ENCODE data around the gene MRTFA. TPM values are rescaled to one million over a fixed set of nuclear protein-coding genes. Genes with fewer than 3 reads are reported as not detected.

The MRTFA gene
- total RNA-seq, 1 experiment from 2014 or later = 28.0 TPM

DNA sequence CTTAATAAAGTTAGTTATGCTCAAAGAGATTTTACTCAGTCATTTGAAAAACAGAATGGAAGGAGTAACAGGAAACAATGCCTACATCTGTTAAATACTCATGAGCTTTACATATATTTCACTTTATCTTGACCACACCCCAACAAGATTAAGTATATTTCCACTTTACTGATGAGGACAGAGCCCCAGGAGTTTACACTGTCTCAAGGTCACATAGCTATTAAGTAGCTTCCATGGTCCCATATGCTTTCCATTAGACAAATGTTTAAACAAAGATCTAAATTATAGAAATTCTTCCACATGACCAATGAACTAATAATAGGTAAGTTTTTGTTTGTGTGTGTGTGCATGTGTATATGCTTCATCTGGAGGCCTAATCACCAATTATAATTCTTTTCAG is 30.2 kb downstream of the MRTFA start:
- CTCF ChIA-PET = no interaction called here
- Histone ChIP-seq H3K27ac (ENCODE audit: low read depth, low read length) (no peak overlapping the region), H3K9me2 (ENCODE audit: insufficient read depth) (no peaks in the 10 kb centered on the region), H3K79me2 (ENCODE audit: insufficient read depth, low read length) (peaks cover 68% of the 10 kb centered on the region), H2AFZ (ENCODE audit: low read depth, low read length, poor library complexity, severe bottlenecking) (no peak overlapping the region), H3K36me3 (ENCODE audit: control insufficient read depth in 1 of 2, insufficient read depth in 2 of 2, low read length in 2 of 2) (no peaks in the 10 kb centered on the region), H4K20me1 (ENCODE audit: insufficient read depth) (no peaks in the 10 kb centered on the region), H3K9me3 (ENCODE audit: control insufficient read depth in 1 of 2, insufficient read depth in 1 of 2, low read depth in 1 of 2, low read length in 2 of 2) (no peaks in the 10 kb centered on the region), H3K4me2 (ENCODE audit: low read length) (no peak overlapping the region), H3K4me3 (replicated peaks in 1 of 2; ENCODE audit: low read depth in 1 of 2, low read length in 2 of 2) (no peak overlapping the region), H3K27me3 (ENCODE audit: insufficient read depth, low read length) (no peaks in the 10 kb centered on the region), H3K9ac (ENCODE audit: low read length) (no peak overlapping the region), H3K4me1 (ENCODE audit: control insufficient read depth in 1 of 2, insufficient read depth in 2 of 2, low read length in 2 of 2) (peaks cover 22 to 26% of the 10 kb centered on the region in 2 experiments)
- no TSS peak for BruUV-seq (replicated peaks)
- POLR2A ChIA-PET = interaction anchor here (1.1 kb wide), 1 partner anchor 9 kb away, joined by 3 read pairs; no protein-coding TSS in a partner anchor
- no peak for TF ChIP-seq CEBPB (IDR thresholded peaks at IDR 0.05; ENCODE audit: low read depth)
- no peak for TF ChIP-seq SP1 (IDR thresholded peaks at IDR 0.05; ENCODE audit: low read depth)
- TF ChIP-seq, protein P1, sequence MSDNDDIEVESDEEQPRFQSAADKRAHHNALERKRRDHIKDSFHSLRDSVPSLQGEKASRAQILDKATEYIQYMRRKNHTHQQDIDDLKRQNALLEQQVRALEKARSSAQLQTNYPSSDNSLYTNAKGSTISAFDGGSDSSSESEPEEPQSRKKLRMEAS (IDR thresholded peaks at IDR 0.05) = no peak
- TF ChIP-seq, protein P2, sequence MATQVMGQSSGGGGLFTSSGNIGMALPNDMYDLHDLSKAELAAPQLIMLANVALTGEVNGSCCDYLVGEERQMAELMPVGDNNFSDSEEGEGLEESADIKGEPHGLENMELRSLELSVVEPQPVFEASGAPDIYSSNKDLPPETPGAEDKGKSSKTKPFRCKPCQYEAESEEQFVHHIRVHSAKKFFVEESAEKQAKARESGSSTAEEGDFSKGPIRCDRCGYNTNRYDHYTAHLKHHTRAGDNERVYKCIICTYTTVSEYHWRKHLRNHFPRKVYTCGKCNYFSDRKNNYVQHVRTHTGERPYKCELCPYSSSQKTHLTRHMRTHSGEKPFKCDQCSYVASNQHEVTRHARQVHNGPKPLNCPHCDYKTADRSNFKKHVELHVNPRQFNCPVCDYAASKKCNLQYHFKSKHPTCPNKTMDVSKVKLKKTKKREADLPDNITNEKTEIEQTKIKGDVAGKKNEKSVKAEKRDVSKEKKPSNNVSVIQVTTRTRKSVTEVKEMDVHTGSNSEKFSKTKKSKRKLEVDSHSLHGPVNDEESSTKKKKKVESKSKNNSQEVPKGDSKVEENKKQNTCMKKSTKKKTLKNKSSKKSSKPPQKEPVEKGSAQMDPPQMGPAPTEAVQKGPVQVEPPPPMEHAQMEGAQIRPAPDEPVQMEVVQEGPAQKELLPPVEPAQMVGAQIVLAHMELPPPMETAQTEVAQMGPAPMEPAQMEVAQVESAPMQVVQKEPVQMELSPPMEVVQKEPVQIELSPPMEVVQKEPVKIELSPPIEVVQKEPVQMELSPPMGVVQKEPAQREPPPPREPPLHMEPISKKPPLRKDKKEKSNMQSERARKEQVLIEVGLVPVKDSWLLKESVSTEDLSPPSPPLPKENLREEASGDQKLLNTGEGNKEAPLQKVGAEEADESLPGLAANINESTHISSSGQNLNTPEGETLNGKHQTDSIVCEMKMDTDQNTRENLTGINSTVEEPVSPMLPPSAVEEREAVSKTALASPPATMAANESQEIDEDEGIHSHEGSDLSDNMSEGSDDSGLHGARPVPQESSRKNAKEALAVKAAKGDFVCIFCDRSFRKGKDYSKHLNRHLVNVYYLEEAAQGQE (IDR thresholded peaks at IDR 0.05; ENCODE audit: low read depth) = no peak
- no peak for TF ChIP-seq POLR2A (IDR thresholded peaks at IDR 0.05; ENCODE audit: borderline replicate concordance, extremely low read depth, insufficient read depth, insufficient read length)
- RAD21 ChIA-PET (ENCODE audit: low non-redundant PET in 1 of 2, low total read pairs in 2 of 2, uncharacterized antibody in 2 of 2, unreplicated experiment in 2 of 2) = no interaction called here
- intact Hi-C loops (cut with micrococcal nuclease) = no loop called here
- ATAC-seq = no peak
- no peak for DNase-seq (ENCODE audit: low read depth, low spot score)

DNA sequence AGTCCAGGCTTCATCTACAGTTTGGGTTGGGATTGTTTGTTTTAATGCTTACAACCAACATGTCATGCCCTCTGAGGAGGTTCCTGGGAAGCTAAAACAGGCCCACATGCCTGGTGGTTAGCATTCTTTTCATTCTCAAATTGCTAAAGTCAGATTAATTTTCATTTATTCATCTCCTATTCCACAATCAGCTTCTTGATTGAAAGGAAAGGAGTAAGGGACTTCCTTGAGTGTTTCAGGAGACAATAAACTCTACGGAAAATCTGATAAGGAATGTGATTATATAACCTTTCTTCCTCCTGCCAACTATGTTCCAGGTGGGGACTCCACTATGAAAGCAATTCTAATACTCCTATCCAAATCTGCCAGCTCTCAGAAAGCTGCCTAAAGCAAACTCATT is 30.8 kb downstream of the MRTFA start:
- ATAC-seq (no peak), DNase-seq (ENCODE audit: low read depth, low spot score) (no peak)
- no peaks in the 10 kb centered on the region for H3K9me3 ChIP-seq (ENCODE audit: control insufficient read depth in 1 of 2, insufficient read depth in 1 of 2, low read depth in 1 of 2, low read length in 2 of 2)
- H3K9me2 ChIP-seq (ENCODE audit: insufficient read depth) = no peaks in the 10 kb centered on the region
- RAD21 ChIA-PET (ENCODE audit: low non-redundant PET in 1 of 2, low total read pairs in 2 of 2, uncharacterized antibody in 2 of 2, unreplicated experiment in 2 of 2) = no interaction called here
- no peak overlapping the region for H3K9ac ChIP-seq (ENCODE audit: low read length)
- no TSS peak for BruUV-seq (replicated peaks)
- no peaks in the 10 kb centered on the region for H4K20me1 ChIP-seq (ENCODE audit: insufficient read depth)
- H3K4me2 ChIP-seq (ENCODE audit: low read length) = no peak overlapping the region
- H3K36me3 ChIP-seq (ENCODE audit: control insufficient read depth in 1 of 2, insufficient read depth in 2 of 2, low read length in 2 of 2) = no peaks in the 10 kb centered on the region
- peaks cover 71% of the 10 kb centered on the region for H3K79me2 ChIP-seq (ENCODE audit: insufficient read depth, low read length)
- POLR2A ChIA-PET = no interaction called here
- H3K4me1 ChIP-seq (ENCODE audit: control insufficient read depth in 1 of 2, insufficient read depth in 2 of 2, low read length in 2 of 2) = peaks cover 22 to 26% of the 10 kb centered on the region in 2 experiments
- intact Hi-C loops (cut with micrococcal nuclease) = no loop called here
- H3K27me3 ChIP-seq (ENCODE audit: insufficient read depth, low read length) = no peaks in the 10 kb centered on the region
- no peak overlapping the region for H3K27ac ChIP-seq (ENCODE audit: low read depth, low read length)
- H3K4me3 ChIP-seq (replicated peaks in 1 of 2; ENCODE audit: low read depth in 1 of 2, low read length in 2 of 2) = no peak overlapping the region
- no peak overlapping the region for H2AFZ ChIP-seq (ENCODE audit: low read depth, low read length, poor library complexity, severe bottlenecking)
- CTCF ChIA-PET = no interaction called here
- TF ChIP-seq, protein P3, sequence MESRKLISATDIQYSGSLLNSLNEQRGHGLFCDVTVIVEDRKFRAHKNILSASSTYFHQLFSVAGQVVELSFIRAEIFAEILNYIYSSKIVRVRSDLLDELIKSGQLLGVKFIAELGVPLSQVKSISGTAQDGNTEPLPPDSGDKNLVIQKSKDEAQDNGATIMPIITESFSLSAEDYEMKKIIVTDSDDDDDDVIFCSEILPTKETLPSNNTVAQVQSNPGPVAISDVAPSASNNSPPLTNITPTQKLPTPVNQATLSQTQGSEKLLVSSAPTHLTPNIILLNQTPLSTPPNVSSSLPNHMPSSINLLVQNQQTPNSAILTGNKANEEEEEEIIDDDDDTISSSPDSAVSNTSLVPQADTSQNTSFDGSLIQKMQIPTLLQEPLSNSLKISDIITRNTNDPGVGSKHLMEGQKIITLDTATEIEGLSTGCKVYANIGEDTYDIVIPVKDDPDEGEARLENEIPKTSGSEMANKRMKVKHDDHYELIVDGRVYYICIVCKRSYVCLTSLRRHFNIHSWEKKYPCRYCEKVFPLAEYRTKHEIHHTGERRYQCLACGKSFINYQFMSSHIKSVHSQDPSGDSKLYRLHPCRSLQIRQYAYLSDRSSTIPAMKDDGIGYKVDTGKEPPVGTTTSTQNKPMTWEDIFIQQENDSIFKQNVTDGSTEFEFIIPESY (IDR thresholded peaks at IDR 0.05; ENCODE audit: extremely low read depth, insufficient replicate concordance, low read length) = no peak
- TF ChIP-seq RAD21 (IDR thresholded peaks at IDR 0.05; ENCODE audit: low read depth) (no peak), FOSL1 (IDR thresholded peaks at IDR 0.05; ENCODE audit: low read depth) (no peak), POLR2AphosphoS5 (IDR thresholded peaks at IDR 0.05; ENCODE audit: low read depth, low read length) (no peak), POLR2A (IDR thresholded peaks at IDR 0.05; ENCODE audit: borderline replicate concordance, extremely low read depth, insufficient read depth, insufficient read length) (no peak)
- TF ChIP-seq, protein P2 (IDR thresholded peaks at IDR 0.05; ENCODE audit: low read depth) = no peak
